ENCODE results near the gene SMIM21. TPM values are rescaled to one million over a fixed set of nuclear protein-coding genes. Genes with fewer than 3 reads are reported as not detected.

The SMIM21 gene
- total and polyA plus RNA-seq, 2 of the 8 experiments (the other 6 are each of a cell fraction or from before 2014, with no cell fraction given): not detected

GRCh38 chr18:75418293-75419005, 9.1 kb downstream of the SMIM21 start:
- Histone ChIP-seq H3K4me2 (ENCODE audit: insufficient read depth in 1 of 2, low read depth in 2 of 2, low read length in 2 of 2) (no peak overlapping the region), H4K8ac (ENCODE audit: extremely low read depth, insufficient read depth, low read length) (no peak overlapping the region), H3K4me3 (ENCODE audit: extremely low read depth in 1 of 4, insufficient read depth in 2 of 4, low read depth in 3 of 4, low read length in 4 of 4) (no peak overlapping the region), H3K79me2 (ENCODE audit: control insufficient read depth in 1 of 2, insufficient read depth in 2 of 2, low read length in 2 of 2) (no peaks in the 10 kb centered on the region), H3K27ac (ENCODE audit: low read depth, low read length) (no peak overlapping the region), H2BK20ac (ENCODE audit: low read length) (no peak overlapping the region), H2BK120ac (replicated peaks; ENCODE audit: low read depth, low read length) (no peak overlapping the region), H3K36me3 (ENCODE audit: control insufficient read depth in 2 of 4, insufficient read depth in 4 of 4, low read length in 3 of 4) (no peaks in the 10 kb centered on the region), H2AFZ (ENCODE audit: low read length) (no peak overlapping the region), H3K18ac (ENCODE audit: extremely low read depth, low read length) (no peak overlapping the region), H4K5ac (ENCODE audit: insufficient read length, low read depth, low read length) (no peak overlapping the region), H3K9me3 (ENCODE audit: insufficient read depth in 2 of 2, low read depth in 1 of 2, low read length in 1 of 2) (no peaks in the 10 kb centered on the region; a peak in 1 of 4 replicates), H4K20me1 (replicated peaks in 1 of 2; ENCODE audit: control insufficient read depth in 1 of 2, insufficient read depth in 2 of 2, low read length in 2 of 2) (no peaks in the 10 kb centered on the region), H4K91ac (replicated peaks; ENCODE audit: insufficient read length, low read length) (no peak overlapping the region), H2BK12ac (ENCODE audit: low read depth, low read length) (no peak overlapping the region), H3K23ac (ENCODE audit: insufficient read length) (no peak overlapping the region), H2BK15ac (ENCODE audit: low read length) (no peak overlapping the region), H3K4ac (replicated peaks; ENCODE audit: insufficient read length, low read depth, low read length) (no peak overlapping the region), H3K4me1 (replicated peaks in 1 of 4; ENCODE audit: control insufficient read depth in 3 of 4, insufficient read depth in 4 of 4, low read length in 3 of 4) (no peaks in the 10 kb centered on the region), H2BK5ac (ENCODE audit: low read depth, low read length) (no peak overlapping the region), H3K23me2 (ENCODE audit: low read depth, low read length) (peaks cover 2% of the 10 kb centered on the region; the same call in 1 of the 2 replicates), H2AK5ac (ENCODE audit: low read depth, low read length) (no peak overlapping the region), H3K9ac (replicated peaks in 1 of 4; ENCODE audit: extremely low read depth in 1 of 4, low read depth in 3 of 4, low read length in 3 of 4) (no peak overlapping the region), H3K14ac (ENCODE audit: insufficient read length) (no peak overlapping the region), H3K56ac (replicated peaks; ENCODE audit: insufficient read length, low read depth, low read length) (no peak overlapping the region), H3K79me1 (ENCODE audit: low read depth, low read length) (no peaks in the 10 kb centered on the region), H3K27me3 (replicated peaks in 1 of 4; ENCODE audit: control insufficient read depth in 3 of 4, extremely low read depth in 1 of 4, insufficient read depth in 3 of 4, low read length in 3 of 4) (no peaks in the 10 kb centered on the region)
- DNase-seq (ENCODE audit: low read depth in 1 of 2, low spot score in 2 of 2) (no peak), FAIRE-seq (no peak)
- POLR2A ChIA-PET (ENCODE audit: partially characterized antibody): no interaction called here
- WGBS, 2 experiments (ENCODE audit: extremely low coverage in 1 of 2, insufficient coverage in 1 of 2, insufficient read length in 1 of 2, insufficient replicate concordance in 2 of 2, low coverage in 1 of 2, low lambda C conversion rate in 2 of 2, missing lambda C conversion rate in 1 of 2): 96% methylated on average over 10 of the region's 10 CpGs; no CpG with 5 or more reads in 1 of the 2 experiments
- CTCF ChIA-PET (ENCODE audit: partially characterized antibody): interaction anchor here (0.6 to 1.6 kb wide), 2 partner anchors 40 to 172 kb away, joined by 3 read pairs; no protein-coding TSS in a partner anchor
- no peak for TF ChIP-seq RAD21 (IDR thresholded peaks at IDR 0.05 in 1 of 2, conservative IDR thresholded peaks at IDR 0.05 in 1 of 2; ENCODE audit: low read depth in 2 of 2, low read length in 2 of 2)
